NCI-H2107 treated with DMSO at 0.1 percent for 48 hours (cell line): Measurements from ENCODE around the gene IQGAP1.

Experiments
- DNase-seq: peaks from one replicate; lab custom pipeline; 2025; ENCODE audit not compliant: unreplicated experiment; lab: John Stamatoyannopoulos, UW

IQGAP1 gene

DNA sequence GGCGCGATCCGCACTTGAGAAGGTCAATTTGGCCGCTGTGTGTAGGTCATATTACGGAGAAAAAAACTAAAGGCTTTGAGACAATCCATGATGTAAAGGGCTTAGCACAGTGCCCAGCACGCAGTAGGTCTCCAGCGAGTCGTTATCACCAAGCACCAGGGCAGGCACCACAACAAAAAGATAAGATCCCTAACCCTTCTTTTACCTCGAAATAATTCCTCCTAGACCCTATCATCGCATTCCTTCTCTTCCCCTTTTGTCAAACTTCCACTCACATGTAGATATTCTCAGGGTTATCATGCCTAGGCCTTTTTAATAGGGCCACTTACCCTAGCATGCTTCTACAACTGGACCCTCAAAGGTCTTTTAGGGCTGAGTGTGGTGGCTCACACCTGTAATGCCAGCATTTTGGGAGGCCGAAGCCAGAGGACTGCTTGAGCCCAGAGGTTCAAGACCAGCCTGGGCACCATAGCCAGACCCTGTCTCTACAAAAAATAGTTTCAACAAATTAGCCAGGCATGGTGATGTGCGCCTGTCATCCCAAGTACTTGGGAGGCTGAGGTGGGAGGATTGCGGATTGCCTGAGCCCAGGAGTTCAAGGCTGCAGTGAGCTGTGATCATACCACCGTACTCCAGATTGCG is 22.5 kb upstream of the IQGAP1 start:
- no peak for DNase-seq

DNA sequence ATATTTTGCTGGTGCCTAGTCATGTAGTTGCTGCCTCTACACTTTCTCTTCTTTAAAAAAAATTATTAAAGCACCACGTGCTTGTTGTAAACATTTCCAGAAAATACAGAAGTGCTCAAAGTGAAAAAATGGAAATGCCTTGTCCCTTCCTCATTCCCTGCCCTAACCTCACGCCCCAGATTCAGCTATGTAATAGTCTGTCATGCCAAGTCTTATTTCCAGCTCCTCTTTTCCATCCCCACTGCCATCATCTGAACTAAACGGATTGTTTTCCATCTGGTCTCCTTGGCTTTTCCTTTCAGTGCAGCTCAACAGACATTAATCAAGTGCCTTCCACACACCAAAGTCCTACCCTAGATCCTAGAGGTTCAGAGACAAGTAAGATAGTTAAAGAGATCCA is 20.5 kb upstream of the IQGAP1 start:
- no peak for DNase-seq

DNA sequence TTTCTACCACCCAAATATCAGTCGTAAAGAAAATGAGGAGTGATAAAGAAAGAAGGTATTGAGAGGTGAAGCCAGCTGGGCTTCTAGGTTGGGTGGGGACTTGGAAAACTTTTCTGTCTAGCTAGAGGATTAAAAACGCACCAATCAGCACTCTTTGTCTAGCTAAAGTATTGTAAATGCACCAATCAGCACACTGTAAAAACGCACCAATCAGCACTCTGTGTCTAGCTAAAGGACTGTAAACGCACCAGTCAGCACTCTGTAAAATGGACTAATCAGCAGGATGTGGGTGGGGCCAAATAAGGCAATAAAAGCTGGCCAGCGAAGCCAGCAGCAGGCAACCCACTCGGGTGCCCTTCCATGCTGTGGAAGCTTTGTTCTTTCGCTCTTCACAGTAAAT is 13.0 kb upstream of the IQGAP1 start:
- no peak for DNase-seq

DNA sequence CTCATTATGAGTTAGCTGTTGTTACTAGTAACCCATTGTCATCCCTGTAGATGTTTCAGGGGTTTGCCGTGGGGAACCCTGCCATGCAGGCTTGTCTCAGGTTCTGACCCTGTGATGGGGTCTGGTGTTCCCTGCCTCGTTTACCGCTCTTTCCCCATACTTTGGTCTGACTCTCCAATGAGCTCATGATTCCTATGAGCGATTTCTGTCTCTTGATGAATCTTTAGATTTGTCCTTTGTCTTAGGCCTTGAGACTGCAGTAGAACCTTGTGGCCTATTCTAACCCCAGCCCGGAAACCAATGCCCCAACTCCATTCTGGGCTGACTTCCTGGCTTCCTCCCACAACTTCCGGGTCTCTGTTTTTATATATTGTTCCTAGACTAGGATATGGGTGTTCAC is 11.3 kb upstream of the IQGAP1 start:
- DNase-seq: no peak

DNA sequence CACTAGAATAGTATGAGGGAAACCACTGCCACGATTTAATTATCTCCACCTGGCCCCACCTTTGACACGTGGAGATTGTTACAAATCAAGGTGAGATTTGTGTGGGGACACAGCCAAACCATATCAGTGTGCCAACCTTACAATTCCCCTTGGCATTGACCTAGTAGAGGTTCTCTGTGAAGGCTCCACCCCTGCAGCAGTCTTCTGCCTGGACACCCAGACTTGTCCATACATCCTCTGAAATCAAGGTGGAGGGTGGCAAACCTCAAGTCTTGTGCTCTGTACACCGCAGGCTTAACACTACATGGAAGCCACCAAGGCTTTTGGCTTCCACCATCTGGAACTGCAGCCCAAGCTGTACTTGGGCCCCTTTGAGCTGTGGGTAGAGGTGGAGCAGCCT is 8.8 kb upstream of the IQGAP1 start:
- no peak for DNase-seq

DNA sequence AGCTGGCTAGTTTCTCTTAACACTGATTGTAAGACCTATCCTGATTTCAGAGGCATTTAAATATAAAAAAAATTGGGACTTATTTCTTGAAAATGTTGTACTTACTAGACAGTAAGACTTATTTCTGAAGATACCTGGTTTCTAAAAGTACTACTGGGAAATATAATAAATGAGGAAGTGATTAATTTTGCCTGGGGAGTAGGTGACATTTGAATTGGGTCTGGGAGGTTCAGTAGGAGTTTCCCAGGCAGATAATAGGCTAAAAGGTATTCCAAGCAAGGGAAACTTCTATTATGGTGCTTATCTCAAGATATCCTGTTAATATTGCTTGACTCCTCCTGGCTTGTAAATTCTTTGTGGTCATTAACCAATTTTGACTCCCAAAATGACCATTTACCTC is 6.5 kb upstream of the IQGAP1 start:
- no peak for DNase-seq

DNA sequence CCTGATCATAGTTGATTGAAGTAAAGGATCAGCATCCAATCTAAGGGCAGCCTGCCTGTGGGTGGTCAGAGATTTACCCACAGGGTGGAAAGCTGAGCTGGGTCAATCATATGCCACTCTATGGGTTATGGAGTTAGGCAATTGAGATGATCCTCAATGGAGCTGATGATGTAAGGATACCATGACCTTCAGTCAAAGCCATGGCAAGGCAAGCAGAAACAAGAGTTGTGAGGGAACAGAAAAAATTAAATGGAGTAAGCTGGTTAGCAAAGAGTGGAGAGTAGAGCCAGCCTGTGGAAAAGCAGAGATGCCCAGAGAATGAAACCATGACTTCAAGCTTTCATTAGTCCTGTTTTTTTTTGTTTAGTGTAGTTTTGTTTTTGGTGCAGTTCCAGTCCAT is 5.7 kb upstream of the IQGAP1 start:
- DNase-seq: no peak

DNA sequence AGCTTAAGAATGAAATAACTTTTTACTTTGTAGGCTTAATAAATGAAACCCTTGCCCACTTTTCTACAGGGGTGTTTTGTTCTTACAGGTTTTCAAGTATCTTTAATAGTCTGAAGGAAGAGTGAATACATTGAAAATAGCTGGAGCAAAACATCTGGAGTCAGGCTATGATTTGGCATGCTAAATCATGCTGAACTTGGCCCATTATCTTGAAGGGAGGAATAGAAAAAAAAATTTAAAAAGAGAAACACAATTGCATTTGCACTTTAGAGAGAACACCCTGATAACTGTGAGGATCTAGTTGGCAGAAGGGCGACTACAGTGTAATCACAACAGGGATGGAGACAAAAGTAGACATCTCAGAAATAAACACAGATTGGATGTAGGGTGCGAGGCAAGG is 1.8 kb upstream of the IQGAP1 start:
- no peak for DNase-seq

DNA sequence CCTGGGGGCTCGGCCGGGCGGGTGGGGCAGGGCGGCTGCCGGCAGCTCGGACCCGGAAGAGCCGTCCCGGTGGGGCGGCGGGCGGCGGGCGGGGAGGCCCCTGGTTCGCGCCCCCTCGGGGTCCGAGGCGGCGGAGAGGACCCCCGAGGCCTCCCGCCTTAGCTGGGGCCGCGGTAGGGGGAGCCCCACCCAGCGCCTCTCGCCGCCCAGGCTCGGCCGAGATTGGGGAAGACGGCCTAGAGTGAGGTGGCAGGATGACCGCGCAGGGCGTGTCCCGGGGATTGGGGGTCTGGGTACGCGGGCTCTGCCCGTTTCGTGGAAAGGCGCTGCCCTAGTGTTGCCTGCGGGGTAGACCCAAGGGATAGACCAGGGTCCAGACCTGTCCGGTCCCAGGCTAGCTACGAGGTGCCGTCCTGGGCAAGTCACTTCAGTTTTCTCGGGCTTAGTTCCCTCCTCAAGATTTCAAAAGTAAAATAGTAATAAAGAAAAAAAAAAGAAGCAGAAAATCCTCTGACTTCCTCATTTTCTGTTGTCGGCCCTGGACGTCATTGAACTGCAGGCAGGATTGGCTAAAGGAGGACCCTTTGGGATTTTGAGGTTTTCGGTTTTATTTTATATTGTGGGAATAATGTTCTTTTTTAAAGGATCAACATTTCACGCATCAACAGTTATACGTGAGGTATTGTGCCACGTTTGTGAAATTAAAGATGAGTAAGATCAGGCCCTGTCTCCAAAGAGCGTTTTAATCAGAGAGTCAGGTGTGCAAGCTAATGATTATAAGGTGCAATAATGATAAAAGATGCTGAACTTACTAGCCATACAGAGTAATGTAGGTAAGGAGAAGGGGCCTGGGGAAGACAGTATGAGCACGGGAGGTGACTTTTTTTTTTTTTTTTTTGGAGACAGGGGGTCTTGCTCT is 679 bp downstream of the IQGAP1 start:
- DNase-seq: no peak

DNA sequence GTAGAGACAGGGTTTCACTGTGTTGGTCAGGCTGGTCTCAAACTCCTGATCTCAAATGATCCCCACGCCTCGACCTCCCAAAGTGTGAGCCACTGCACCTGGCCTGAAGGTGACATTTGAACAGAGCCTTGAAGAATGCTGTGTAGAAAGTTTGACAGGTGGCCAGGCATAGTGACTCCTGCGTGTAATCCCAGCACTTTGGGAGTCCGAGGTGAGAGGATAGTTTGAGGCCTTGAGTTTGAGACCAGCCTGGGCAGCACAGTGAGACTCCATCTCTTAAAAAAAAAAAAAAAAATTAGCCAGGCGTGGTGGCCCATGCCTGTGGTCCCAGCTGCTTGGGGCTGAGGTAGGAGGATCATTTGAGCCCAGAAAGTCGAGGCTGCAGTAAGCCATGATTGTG is 1.5 kb downstream of the IQGAP1 start:
- no peak for DNase-seq

DNA sequence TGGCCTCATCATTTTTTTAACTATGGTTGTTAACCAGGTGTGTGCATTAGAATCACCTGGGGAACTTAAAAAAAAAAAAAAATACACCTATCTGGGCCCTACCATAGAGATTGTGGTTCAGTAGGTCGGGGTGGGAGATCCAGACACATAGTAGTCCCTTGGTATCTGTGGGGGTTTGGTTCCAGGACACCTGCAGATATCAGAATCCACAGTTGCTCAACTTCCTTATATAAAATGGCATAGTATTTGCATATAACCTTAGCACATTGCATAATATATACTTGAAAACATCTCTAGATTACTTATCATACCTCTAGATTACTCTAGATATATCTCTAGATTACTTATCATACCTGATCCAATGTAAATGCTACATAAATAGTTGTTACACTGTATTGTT is 5.0 kb downstream of the IQGAP1 start:
- DNase-seq: no peak

DNA sequence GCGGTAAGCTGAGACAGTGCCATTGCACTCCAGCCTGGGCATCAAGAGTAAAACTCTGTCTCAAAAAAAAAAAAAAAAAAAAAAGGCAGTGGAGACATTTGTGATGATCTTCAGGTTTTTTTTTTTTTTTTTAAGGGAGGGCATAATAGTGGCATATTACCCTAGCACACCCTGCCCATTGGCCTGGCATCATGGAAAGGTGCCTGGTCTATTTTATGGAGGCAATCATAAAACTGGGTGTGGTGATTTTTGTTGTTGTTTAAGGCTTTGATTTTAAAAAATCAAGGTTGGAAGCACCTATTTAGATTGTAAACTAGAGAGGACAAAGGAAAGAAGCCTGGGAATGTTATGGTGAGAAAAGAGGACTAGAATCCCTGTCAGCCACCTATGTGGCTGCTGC is 6.0 kb downstream of the IQGAP1 start:
- DNase-seq: no peak

DNA sequence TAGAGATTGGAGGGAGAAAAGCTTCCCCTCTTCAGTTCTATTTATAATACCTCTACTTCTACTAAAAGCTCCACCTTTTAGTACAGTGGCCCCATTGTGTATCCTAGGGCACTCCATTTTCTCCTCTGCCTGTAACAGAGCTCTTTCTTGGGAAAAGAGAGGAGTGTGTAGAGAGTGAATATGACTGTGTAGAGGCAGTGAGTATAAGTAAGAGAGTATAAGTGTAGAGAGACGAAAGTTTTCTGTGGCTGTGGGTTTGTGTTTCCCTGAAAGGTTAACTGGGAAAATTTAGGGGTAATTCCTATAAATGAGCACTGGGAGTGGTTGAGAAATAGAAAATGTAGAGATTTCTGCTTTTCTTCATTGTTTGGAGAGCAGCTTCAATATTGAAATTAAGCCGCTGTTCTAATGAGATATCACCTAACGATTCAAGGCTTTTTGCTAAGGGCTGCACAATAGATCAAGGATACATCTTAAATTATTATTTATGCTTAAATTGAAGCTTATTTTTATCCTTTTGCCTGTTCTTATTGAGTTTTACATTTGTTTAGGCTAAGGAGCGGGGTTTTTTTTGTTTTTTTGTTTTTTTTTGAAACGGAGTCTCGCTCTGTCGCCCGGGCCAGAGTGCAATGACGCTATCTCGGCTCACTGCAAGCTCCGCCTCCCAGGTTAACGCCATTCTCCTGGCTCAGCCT is 6.9 kb downstream of the IQGAP1 start:
- no peak for DNase-seq

DNA sequence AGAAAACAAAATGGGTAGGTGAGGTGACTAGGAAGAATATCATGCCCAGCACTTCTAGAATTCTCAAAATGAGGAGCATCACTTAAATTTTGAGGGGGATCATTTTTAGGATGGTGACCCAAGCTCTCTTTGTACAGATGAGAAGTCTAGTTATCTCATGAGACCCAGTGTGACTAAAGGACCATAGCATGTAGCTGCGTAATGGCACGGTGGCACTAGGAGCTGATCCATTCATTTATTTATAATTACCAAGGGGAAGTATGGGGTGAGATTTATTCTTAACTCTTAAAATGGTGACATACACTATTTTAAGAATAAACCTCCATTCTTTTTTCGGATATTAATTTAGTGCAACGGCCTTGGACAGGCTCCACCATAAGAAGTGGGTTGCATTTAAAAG is 8.3 kb downstream of the IQGAP1 start:
- no peak for DNase-seq

DNA sequence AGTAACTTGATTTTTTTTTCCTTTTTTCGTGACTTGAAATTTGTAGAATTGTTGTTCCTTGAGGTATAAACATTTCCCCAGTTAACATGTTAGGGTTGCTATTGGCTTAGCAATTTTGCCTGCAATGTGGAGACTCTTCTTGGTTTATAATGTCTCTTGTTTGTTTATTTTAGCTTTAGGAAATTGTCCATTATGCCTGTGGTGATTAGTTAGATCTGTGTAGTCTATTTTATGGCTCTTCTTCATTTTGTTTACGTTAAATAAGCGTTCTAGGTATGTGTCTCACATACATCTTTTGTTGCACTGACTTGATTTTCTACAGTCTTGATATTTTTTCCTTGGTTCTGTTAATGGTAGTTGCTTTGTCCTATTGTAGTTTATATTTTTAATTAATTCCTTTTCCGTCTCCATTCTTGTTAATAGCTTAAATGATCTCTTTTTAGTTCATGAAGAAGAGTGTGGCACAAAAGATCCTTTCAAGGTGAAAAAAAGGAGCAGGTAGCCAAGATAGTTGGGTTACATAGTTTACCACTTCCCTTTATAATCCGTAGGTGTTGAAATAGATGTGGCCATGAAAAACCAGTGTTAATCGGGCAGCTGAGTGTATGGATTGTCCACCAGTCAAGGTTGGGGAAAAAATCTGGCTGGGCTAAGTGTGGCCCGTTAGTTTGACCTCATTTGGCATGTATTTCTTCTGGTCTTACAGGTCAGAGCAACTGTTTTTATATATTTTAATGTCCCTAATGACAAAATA is 12.1 kb downstream of the IQGAP1 start:
- DNase-seq: no peak

DNA sequence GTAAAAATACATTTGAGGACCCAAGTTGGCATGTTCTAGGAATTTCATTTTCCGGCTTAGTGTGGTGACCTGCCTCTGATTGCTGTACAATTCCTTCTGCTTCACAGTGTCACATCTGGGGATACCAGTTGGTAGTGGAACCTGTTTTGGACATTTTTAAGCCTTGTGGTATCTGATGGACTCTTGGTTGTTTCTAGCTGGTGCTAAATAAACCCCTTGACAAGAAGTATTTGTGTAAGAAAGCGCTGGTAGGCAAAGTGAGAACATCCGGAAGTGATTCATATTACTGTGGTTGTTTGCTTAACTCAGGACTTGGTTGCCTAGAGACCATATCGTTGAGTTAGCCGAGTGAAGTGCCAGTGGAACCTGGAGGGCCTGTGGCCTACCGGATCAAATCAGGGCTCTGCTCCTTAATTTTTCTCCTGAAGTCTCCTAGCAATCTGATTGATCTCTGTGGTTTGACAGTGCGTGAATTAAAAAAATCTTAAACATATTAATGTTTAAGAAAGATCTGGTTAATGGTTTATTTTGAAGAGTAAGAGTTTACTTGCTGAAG is 12.8 kb downstream of the IQGAP1 start:
- DNase-seq: peak; percentile 78

DNA sequence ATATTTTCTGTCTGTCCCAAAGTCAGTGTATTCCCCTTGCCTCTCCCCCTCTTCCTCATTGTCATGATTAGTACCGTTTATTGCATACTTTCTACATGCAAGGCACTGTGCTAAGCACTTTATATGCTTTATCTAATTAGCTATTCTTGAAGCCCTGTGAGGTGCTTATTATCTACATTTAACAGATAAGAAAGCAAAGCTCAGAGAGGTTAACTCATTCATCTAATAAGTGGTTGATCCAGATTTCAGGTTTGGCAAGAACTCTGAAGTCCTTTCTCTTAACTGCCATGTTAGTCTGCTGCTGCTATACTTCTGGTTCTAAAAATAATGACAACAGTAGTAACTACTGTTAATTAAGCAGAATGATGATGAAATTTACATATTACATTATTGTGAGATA is 13.5 kb downstream of the IQGAP1 start:
- no peak for DNase-seq

DNA sequence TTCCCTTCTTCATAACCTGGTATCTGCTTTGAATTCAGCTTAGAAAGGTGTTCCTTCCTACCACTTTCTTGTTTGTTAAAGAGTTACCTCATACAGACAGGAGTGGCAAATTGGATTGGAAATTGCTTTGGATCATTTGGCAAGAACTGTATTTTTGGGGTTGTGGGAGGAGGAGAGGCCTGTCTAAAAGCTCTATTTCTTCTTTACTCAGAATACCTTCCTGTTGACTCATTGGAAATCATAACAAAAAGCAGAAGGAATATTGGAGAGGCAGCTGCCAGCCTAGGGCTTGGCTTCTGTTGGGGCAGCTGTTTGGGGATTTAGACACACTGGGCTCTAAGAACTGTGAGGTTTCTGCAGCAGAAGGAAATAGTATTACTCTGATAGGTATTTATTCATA is 14.2 kb downstream of the IQGAP1 start:
- no peak for DNase-seq

DNA sequence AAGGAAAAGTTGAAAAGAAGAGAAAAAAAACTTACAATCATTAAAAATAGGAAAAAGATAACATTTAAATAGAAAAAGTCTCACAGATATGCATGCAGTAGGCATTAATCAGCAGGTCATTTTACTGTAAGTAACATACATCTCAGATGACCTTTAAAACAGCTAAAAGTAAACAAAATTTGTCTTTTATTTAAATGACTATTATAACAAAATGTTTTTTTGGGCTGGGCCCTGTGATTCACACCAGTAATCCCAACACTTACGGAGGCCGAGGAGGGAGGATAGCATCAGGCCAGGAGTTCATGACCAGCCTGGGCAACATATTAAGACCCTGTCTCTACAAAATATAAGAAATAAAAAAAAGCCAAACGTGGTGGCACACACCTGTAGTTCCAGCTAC is 14.7 kb downstream of the IQGAP1 start:
- no peak for DNase-seq

DNA sequence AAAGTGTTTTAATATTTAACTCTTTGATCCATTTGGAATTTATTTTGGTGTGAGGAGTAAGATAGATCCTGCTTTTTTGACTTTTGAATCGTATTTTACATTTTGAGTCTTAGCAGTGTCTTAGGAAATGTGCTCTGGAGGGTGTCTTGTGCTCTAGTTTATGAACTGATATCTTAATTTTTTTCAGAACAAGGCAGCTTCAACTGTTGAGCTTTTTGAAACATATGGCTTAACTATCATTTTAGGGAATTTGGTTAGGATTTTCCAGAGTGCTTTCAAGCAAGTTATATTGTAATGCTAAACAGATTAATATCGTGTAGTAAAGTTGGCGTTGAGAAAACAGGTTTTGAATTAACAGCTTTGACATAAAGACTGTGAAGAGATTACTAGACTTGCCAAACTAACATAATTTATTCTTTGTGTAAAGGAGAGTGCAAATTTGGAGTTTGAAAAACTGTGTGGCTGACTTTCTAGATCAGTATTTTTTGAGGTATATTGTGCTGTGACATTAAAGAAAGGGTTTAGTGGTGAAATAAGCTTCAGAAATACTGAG is 17.1 kb downstream of the IQGAP1 start:
- DNase-seq: no peak

DNA sequence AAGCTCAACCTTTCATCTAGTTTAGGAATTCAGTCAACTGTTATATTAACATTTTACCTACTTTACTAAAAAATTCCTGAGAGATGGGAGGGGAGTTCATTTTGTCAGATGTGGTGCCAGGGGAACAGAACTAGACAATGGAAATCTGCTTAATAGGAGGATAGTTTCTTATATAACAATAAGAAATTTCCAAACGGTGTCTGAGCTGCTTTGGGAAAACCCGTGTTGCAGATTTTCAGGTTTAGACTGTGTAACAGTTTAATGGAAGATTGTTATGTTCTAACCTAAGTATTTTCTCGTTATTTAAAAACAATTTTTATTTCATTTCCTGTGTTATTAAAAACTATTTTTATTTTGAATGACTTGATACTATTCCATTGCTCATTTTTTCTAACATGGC is 19.3 kb downstream of the IQGAP1 start:
- no peak for DNase-seq
